H9 (cell line): ENCODE measurements around the gene DAZAP2. TPM values are rescaled to one million over a fixed set of nuclear protein-coding genes. Genes with fewer than 3 reads are reported as not detected.

Source experiments
- DNase-seq: peaks from one replicate; pipeline ENCODE4 v3.0.0-alpha.2; 2017
- H2AFZ ChIP-seq: one replicate; pipeline ENCODE4 v1.6.1; 2013; ENCODE audit warnings: mild to moderate bottlenecking, low read length, control low read depth, moderate library complexity
- H2AK5ac ChIP-seq: 2 replicates; pipeline ENCODE4 v1.6.1; 2013; ENCODE audit warnings: low read length, control low read depth, mixed read lengths; ENCODE audit not compliant: insufficient read length
- H2BK120ac ChIP-seq: one replicate; pipeline ENCODE4 v1.6.1; 2013; ENCODE audit warnings: low read depth, mild to moderate bottlenecking, low read length, control low read depth, inconsistent platforms; ENCODE audit not compliant: poor library complexity, severe bottlenecking
- H2BK12ac ChIP-seq: 2 replicates; pipeline ENCODE4 v1.6.1; 2013; ENCODE audit warnings: low read length, control low read depth, mixed read lengths, low read depth; ENCODE audit not compliant: insufficient read length
- H2BK15ac ChIP-seq: 2 replicates; pipeline ENCODE4 v1.6.1; 2013; ENCODE audit warnings: low read depth, low read length, control low read depth
- H2BK20ac ChIP-seq: one replicate; pipeline ENCODE4 v1.6.1; 2013; ENCODE audit warnings: low read depth, mild to moderate bottlenecking, low read length, control low read depth, inconsistent platforms; ENCODE audit not compliant: poor library complexity, severe bottlenecking
- H2BK5ac ChIP-seq: 2 replicates; pipeline ENCODE4 v1.6.1; 2013; ENCODE audit warnings: low read length, control low read depth, mixed read lengths; ENCODE audit not compliant: insufficient read length
- H3K14ac ChIP-seq: 2 replicates; pipeline ENCODE4 v1.6.1; 2013; ENCODE audit warnings: low read length, control low read depth; ENCODE audit not compliant: insufficient read depth
- H3K18ac ChIP-seq: 2 replicates; pipeline ENCODE4 v1.6.1; 2013; ENCODE audit warnings: low read depth, mild to moderate bottlenecking, mixed read lengths, low read length, control low read depth; ENCODE audit not compliant: insufficient read length
- H3K23ac ChIP-seq: 2 replicates; pipeline ENCODE4 v1.6.1; 2013; ENCODE audit warnings: low read length, control low read depth, mixed read lengths, low read depth; ENCODE audit not compliant: insufficient read length
- H3K23me2 ChIP-seq: 2 replicates; pipeline ENCODE4 v1.6.1; 2013; ENCODE audit warnings: low read depth, mild to moderate bottlenecking, mixed read lengths, low read length, control low read depth; ENCODE audit not compliant: insufficient read length, poor library complexity, severe bottlenecking
- H3K27ac ChIP-seq: 2 replicates; pipeline ENCODE4 v1.5.1; 2013; ENCODE audit warnings: low read length, control low read depth, mixed read lengths, low read depth; ENCODE audit not compliant: insufficient read length
- H3K27me3 ChIP-seq: 2 replicates; pipeline ENCODE4 v1.6.1; 2013; ENCODE audit warnings: low read length, control low read depth, inconsistent platforms; ENCODE audit not compliant: insufficient read depth
- H3K4ac ChIP-seq: 2 replicates; pipeline ENCODE4 v1.6.1; 2013; ENCODE audit warnings: low read depth, mild to moderate bottlenecking, control low read depth, inconsistent platforms, low read length, moderate library complexity
- H3K4me1 ChIP-seq: 2 replicates; pipeline ENCODE4 v1.6.1; 2013; ENCODE audit warnings: low read length, control low read depth, inconsistent platforms; ENCODE audit not compliant: insufficient read depth
- H3K4me2 ChIP-seq: 2 replicates; pipeline ENCODE4 v1.6.1; 2013; ENCODE audit warnings: low read length, control low read depth, mixed read lengths; ENCODE audit not compliant: insufficient read length, insufficient read depth
- H3K56ac ChIP-seq: 2 replicates; pipeline ENCODE4 v1.6.1; 2013; ENCODE audit warnings: low read depth, mild to moderate bottlenecking, mixed read lengths, low read length, control low read depth; ENCODE audit not compliant: insufficient read length
- H3K79me1 ChIP-seq: 2 replicates; pipeline ENCODE4 v1.6.1; 2013; ENCODE audit warnings: low read depth, mild to moderate bottlenecking, moderate library complexity, low read length, control low read depth, inconsistent platforms; ENCODE audit not compliant: insufficient read depth, poor library complexity, severe bottlenecking
- H3K79me2 ChIP-seq: 2 replicates; pipeline ENCODE4 v1.6.1; 2013; ENCODE audit warnings: low read length, control low read depth, inconsistent platforms; ENCODE audit not compliant: insufficient read depth
- H3K9ac ChIP-seq: 2 replicates; pipeline ENCODE4 v1.6.1; 2013; ENCODE audit warnings: low read length, control low read depth, mixed read lengths; ENCODE audit not compliant: insufficient read length; ENCODE audit errors: extremely low read depth
- H3K9me3 ChIP-seq: one replicate; pipeline ENCODE4 v1.6.1; 2013; ENCODE audit warnings: low read depth, low read length, inconsistent platforms; ENCODE audit not compliant: control insufficient read depth
- H3T11ph ChIP-seq: one replicate; pipeline ENCODE4 v1.6.1; 2013; ENCODE audit warnings: mild to moderate bottlenecking, low read length, control low read depth, inconsistent platforms
- H4K20me1 ChIP-seq: one replicate; pipeline ENCODE4 v1.6.1; 2013; ENCODE audit not compliant: control insufficient read depth, insufficient read length, insufficient read depth
- H4K5ac ChIP-seq: 2 replicates; pipeline ENCODE4 v1.6.1; 2013; ENCODE audit warnings: low read depth, mild to moderate bottlenecking, mixed read lengths, low read length, control low read depth; ENCODE audit not compliant: insufficient read length
- H4K8ac ChIP-seq: replicated peaks from 2 replicates; pipeline ENCODE4 v1.6.1; 2013; ENCODE audit warnings: low read length, control low read depth, mixed read lengths, low read depth; ENCODE audit not compliant: insufficient read length
- H4K91ac ChIP-seq: 2 replicates; pipeline ENCODE4 v1.6.1; 2013; ENCODE audit warnings: low read depth, mild to moderate bottlenecking, moderate library complexity, mixed read lengths, low read length, control low read depth; ENCODE audit not compliant: insufficient read length
- H3K27ac Mint-ChIP-seq, 3 experiments: 2 replicates in 2 of 3; 3 replicates in 1 of 3; pipeline ENCODE4 v1.8.0; 2020 to 2021; ENCODE audit warnings: mixed read lengths in 3 of 3, mild to moderate bottlenecking in 1 of 3, moderate library complexity in 1 of 3
- H3K27me3 Mint-ChIP-seq: 2 replicates; pipeline ENCODE4 v1.8.0; 2021; ENCODE audit warnings: low read depth, mild to moderate bottlenecking, moderate library complexity, mixed read lengths
- H3K36me3 Mint-ChIP-seq, 3 experiments: 2 replicates in 2 of 3; 3 replicates in 1 of 3; pipeline ENCODE4 v1.8.0; 2020 to 2021; ENCODE audit warnings: low read depth in 3 of 3, mixed read lengths in 3 of 3; ENCODE audit not compliant: insufficient read depth in 1 of 3
- H3K4me1 Mint-ChIP-seq, 2 experiments: 2 replicates each; pipeline ENCODE4 v1.8.0; 2020; ENCODE audit warnings: mixed read lengths in 2 of 2
- H3K4me3 Mint-ChIP-seq, 2 experiments: 2 replicates in 1 of 2; 3 replicates in 1 of 2; pipeline ENCODE4 v1.8.0; 2020 to 2021; ENCODE audit warnings: mild to moderate bottlenecking in 2 of 2, mixed read lengths in 2 of 2, moderate library complexity in 1 of 2
- H3K9me3 Mint-ChIP-seq, 2 experiments: 2 replicates in 1 of 2; 3 replicates in 1 of 2; pipeline ENCODE4 v1.8.0; 2020; ENCODE audit warnings: mild to moderate bottlenecking in 2 of 2, mixed read lengths in 2 of 2, moderate library complexity in 1 of 2
- CTCF ChIP-seq: fragments of 200-600 bp; sonication (generic); conservative IDR thresholded peaks from 3 replicates; pipeline ENCODE4 v1.8.0; 2021; ENCODE audit warnings: antibody characterized with exemption, mild to moderate bottlenecking
- WGBS: extraction: QIAGEN DNeasy Blood & Tissue Kit; methylation state at CpG from one replicate; pipeline ENCODE4 v1.1.7; 2013; ENCODE audit warnings: missing lambda C conversion rate, low lambda C conversion rate, mixed read lengths; ENCODE audit not compliant: insufficient read length; ENCODE audit errors: extremely low coverage; 5-methylcytosine and 5-hydroxymethylcytosine counted together
- total RNA-seq: library from RNA; stranded (reverse); gene quantifications from 2 replicates; pipeline ENCODE4 v1.2.1, GENCODE V29; 2021

The DAZAP2 gene
- total RNA-seq, 1 experiment from 2014 or later, result 23.6 TPM

- Histone ChIP-seq H3K9ac (no peak overlapping the region), H3K9me3 (no peaks in the 10 kb centered on the region), H3K27me3 (no peaks in the 10 kb centered on the region), H3K56ac (no peak overlapping the region), H3T11ph (no peak overlapping the region), H3K4me1 (no peaks in the 10 kb centered on the region), H3K23me2 (no peaks in the 10 kb centered on the region), H3K18ac (no peak overlapping the region), H2BK20ac (no peak overlapping the region), H2BK120ac (no peak overlapping the region), H2BK5ac (no peak overlapping the region), H3K4me2 (no peak overlapping the region), H2AFZ (no peak overlapping the region), H3K14ac (no peak overlapping the region), H2BK15ac (no peak overlapping the region), H3K27ac (no peak overlapping the region), H3K79me1 (no peaks in the 10 kb centered on the region), H2BK12ac (no peak overlapping the region), H4K8ac (no peak overlapping the region), H4K20me1 (no peaks in the 10 kb centered on the region), H4K91ac (no peak overlapping the region), H2AK5ac (no peak overlapping the region), H3K79me2 (no peaks in the 10 kb centered on the region), H3K23ac (no peak overlapping the region), H3K4ac (no peak overlapping the region), H4K5ac (peak overlapping the region; percentile 17)
- Mint-ChIP-seq H3K27me3 (no peaks in the 10 kb centered on the region), H3K4me1 (0 out of 4 replicates have a peak, but pooled peaks cover 0 to 2% of the 10 kb centered on the region in 2 experiments), H3K9me3 (no peaks in the 10 kb centered on the region), H3K27ac (no peak overlapping the region; a peak in 1 of 7 replicates), H3K4me3 (no peak overlapping the region), H3K36me3 (peaks cover 0 to 7% (median 2%) of the 10 kb centered on the region in 3 experiments; a peak in 2 of 7 replicates)
- WGBS, result no CpG with 5 or more reads among the region's 7 CpGs
- DNase-seq, result no peak
- no peak for TF ChIP-seq CTCF
Observed at GRCh38 chr12:51229116-51229809, 9.4 kb upstream of the DAZAP2 start.
